ENCODE results near the gene MDGA2.
A peak's percentile ranks its signal among the peaks of the same experiment; 100 is the strongest.
"Not testable (repeated sequence)": the region's sequence is repeated elsewhere in the genome, so short reads cannot be mapped to it uniquely, and the experiment has no call there.

Gene MDGA2

DNA sequence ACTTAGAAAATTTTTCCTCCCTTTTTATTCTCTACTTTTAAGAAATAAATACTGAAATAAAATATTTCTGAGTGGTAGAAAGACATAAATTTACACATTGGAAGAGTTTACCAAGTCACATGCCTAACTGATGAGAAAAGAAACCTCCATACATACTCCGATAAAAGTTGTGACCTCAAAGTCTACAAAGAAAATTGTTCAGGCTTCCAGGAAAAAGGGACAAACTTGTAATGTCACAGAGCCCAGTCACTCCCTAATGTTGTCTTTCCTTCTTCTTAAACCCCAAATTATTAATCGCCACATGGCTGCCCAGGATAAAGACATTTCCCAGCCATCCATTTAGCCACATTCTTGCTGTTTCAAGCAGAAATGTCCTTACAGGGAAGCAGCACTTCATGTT, 455.3 kb downstream of the MDGA2 start:
- DNase-seq = peak; percentile 59

DNA sequence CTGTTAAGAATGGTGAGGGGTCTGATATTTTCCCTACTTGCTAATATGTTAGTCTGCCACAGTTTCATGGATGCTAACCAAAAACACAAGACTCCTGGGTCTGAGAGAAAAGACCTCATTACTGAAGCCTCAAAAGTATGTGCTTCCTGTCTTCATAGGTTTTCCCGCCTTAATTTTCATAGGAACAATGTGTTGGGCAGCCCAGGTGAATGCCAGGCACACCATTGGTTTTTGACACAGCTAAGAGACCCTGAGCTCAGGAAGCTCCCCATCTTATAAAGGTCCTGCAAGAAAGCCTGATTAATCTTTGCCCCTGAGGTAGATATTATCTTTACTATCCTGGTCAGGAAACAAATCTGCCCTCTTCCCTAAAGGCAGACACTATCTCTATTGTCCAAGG, 464.1 kb downstream of the MDGA2 start:
- DNase-seq = no peak

- no peak for DNase-seq
Observed at GRCh38 chr14:47210099-47210498, 465.3 kb downstream of the MDGA2 start.

GRCh38 chr14:47208434-47208833, 467.0 kb downstream of the MDGA2 start:
- DNase-seq = no peak

DNA sequence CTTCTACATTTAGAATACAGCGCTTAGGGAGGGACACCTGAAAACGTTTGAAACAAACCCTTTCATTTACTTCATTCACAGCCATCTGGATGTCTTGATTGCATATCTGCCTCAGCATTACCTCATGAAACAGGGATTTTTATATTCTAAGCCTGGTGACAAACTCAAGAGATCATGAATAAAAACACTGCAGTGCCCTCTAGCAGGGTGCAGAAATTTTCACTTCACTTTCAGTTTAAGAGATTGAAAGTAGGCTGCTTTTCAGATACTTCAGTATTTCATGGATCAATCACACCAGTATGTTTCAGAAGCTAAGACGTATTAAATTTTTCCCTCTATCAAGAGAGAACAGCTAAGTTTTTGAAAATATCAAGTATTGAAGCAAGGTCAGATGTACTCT, 467.8 kb downstream of the MDGA2 start:
- no peak for DNase-seq

- no peak for DNase-seq
Observed at GRCh38 chr14:47200740-47201139, 474.7 kb downstream of the MDGA2 start.

DNA sequence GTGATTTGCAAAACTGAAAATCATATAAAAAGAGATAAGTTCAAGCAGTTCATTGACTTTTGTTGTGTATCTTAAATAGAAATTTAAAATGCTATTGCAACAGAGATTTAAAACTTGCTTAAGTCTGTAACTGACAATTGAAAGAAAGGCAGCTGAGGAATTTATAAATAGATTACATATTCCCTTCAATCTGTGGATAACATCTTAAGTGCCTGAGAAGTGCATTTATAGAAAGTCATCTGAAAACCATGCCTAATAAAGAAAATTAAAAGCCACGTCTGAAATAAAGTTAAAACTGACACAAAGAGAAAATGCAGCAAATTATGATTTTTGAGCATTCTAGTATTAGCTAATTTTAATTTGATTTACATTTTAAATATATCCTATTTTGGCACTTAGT, 479.8 kb downstream of the MDGA2 start:
- no peak for DNase-seq

- no peak for DNase-seq
Observed at GRCh38 chr14:47194055-47194454, 481.4 kb downstream of the MDGA2 start.

GRCh38 chr14:47192203-47192602, 483.2 kb downstream of the MDGA2 start:
- not testable (repeated sequence) for DNase-seq

- no peak for DNase-seq
Observed at GRCh38 chr14:47191700-47192099, 483.7 kb downstream of the MDGA2 start.

- DNase-seq = no peak
Observed at GRCh38 chr14:47189911-47190484, 485.4 kb downstream of the MDGA2 start.

DNA sequence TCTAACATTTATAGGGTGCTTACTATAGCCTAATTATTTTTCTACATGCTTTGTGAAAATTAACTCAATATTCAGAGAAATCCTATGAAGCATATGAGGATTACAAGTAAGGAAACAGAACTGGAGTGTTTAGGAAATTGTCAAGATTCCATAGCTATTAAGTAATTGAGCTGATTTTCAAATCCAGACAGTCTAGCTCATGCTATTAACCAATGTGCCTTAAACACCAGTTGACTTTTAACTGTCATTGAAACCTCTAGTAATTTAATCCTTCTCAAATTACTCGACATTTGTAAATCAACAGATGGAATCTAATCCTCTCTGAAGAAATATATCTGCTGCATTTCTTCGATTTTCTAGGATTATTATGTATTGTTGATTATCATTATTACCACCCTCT, 488.9 kb downstream of the MDGA2 start:
- DNase-seq = no peak

DNA sequence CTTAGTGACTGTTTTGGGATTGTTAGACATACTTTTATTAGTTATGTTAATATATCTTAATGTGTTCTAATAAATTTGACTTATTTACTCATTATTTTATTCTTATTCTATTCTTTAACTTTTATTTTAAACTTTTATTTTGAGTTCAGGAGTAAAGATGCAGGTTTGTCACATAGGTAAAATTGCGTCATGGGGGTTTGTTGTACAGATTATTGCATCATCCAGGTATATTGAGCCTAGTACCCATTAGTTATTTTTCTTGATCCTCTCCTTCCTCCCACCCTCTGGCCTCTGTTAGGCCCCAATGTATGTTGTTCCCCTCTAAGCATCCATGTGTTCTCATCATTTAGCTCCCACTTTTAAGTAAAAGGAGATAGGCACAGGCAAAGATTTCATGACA, 495.5 kb downstream of the MDGA2 start:
- DNase-seq = no peak

DNA sequence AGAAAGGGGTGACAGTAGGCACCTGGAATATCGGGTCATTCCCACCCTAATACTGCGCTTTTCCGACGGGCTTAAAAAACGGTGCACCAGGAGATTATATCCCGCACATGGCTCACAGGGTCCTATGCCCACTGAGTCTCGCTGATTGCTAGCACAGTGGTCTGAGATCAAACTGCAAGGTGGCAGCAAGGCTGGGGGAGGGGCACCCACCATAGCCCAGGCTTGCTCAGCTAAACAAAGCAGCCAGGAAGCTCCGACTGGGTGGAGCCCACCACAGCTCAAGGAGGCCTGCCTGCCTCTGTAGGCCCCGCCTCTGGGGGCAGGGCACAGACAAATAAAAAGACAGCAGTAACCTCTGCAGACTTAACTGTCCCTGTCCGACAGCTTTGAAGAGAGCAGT, 503.5 kb downstream of the MDGA2 start:
- not testable (repeated sequence) for DNase-seq

DNA sequence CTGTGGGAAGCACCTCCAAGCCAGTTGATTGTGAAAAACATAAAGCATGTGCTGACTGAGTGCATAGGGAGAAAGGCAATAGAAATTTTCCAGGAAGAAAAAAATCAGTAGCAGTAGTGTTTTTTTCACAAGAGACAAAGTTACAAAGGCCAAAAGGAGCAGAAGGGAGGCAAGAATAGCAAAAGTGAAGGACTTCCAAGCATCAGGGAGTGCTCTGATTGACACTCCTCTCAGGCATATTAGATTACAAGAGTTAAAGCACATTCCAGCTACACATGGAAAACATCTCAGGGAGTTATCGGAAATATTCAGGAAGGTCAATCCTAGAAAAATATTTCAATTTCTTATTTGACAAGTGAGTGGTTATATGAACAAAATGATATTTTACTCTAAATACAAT, 508.0 kb downstream of the MDGA2 start:
- DNase-seq = no peak

GRCh38 chr14:47155395-47155794, 520.0 kb downstream of the MDGA2 start:
- DNase-seq = no peak

- no peak for DNase-seq
Observed at GRCh38 chr14:47154276-47154797, 521.1 kb downstream of the MDGA2 start.

DNA sequence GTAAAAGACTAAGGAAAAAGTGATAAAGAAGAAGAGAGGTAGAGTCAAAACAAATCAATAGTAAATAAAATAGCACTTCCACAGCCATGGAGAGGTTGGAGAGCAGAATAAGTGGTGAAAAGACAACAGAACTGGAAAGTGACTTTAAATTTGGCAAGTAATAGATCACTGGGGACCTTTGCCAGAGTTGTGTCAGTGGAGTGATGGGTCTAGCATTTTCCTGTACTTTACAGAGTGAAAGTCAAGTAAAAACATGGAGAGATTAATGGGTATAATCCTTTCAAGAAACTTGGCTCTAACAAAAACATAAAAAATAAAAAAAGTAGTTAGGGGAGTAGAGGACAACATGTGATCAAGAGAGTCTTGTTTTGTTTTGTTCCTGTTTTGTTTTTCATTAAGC, 521.7 kb downstream of the MDGA2 start:
- no peak for DNase-seq

DNA sequence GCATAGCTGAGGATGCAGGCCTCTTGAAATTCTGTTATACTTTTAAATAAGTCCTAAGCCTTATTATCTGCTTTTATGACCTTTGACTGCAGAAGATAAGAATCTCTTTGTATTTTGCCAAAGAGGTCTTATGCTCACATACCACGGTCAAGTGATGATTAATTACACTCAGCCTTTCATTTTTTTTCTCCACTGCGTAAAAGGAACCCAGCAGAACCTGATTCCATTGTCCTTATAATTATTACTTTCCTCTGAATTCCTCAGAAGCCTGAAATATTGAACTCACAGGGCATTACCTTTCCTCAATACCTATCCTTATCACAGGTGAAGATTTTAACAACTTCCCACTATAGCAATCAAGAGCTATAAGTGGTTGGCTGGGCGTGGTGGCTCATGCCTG, 525.1 kb downstream of the MDGA2 start:
- no peak for DNase-seq

GRCh38 chr14:47149326-47149725, 526.1 kb downstream of the MDGA2 start:
- no peak for DNase-seq

DNA sequence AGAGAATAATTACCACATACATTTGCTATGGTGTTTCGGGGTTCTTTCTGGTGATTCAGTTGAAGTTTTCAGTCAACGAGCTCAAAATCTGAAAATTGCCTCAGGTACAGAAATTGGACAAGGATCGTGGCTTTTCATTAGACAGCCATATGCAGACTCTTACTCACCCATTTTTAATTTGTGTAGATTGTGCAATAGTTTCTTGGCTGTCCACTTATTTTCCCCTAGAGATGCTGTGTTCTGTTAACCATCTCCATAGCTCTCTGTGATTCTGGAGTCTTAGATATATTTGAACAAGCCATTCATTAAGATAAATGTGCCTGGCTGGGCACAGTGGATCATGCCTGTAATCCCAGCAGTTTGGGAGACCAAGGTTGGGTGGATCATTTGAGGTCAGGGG, 526.7 kb downstream of the MDGA2 start:
- no peak for DNase-seq

GRCh38 chr14:47120645-47121044, 554.8 kb downstream of the MDGA2 start:
- DNase-seq = no peak

DNA sequence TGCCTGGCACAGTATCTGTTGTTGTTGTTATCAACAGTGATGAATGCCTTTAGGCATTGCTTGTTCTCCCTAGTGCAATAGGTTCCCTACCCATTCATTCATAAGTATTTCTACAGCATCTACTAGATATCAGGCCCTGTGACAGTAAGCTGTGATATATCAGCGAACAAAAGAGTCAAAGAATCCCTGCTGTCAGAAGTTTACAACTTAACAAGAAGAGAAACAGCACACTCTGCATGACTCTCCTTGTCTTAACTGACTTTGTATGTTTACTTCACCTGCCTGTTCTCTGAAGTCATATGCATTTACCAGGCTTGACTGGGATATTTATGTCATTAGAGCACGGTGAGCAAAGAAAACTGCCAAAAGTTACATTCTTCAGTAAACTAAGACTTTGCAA, 571.6 kb downstream of the MDGA2 start:
- DNase-seq = no peak

DNA sequence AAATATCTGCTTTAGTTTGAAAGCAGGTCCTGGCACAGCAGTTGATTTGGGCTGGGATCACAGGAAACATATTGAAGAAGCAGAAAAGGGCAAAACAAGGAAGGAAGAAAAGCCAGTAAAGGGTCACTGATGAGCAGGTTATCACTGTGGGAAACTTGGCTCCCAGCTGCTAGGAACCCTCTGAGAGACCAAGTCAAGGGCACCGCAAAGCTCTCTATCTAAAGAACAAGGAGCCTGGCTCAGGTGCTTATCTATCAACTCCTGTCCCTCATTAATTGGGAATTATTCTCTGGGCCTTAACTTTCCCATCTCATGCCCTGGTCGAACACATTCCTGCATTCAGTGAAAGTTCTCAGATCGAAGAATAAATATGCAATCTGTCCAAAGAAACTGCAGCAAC, 572.9 kb downstream of the MDGA2 start:
- no peak for DNase-seq

GRCh38 chr14:47085678-47086077, 589.7 kb downstream of the MDGA2 start:
- DNase-seq = no peak

- peak; percentile 4 for DNase-seq
Observed at GRCh38 chr14:47065326-47065725, 610.1 kb downstream of the MDGA2 start.
